ENCODE measurements around the gene KRT35. TPM values are rescaled to one million over a fixed set of nuclear protein-coding genes. Genes with fewer than 3 reads are reported as not detected.

Gene KRT35
- polyA plus RNA-seq, 4 donors = 0.07 to 0.09 TPM; not detected in 2

GRCh38 chr17:41512546-41513167 is 31.7 kb upstream of the KRT35 start:
- no peak for DNase-seq (ENCODE audit: low read depth in 4 of 4, low spot score in 3 of 4)

GRCh38 chr17:41511716-41512115 is 30.8 kb upstream of the KRT35 start:
- no peak for DNase-seq (ENCODE audit: low read depth in 4 of 4, low spot score in 3 of 4)

- DNase-seq (ENCODE audit: low read depth in 4 of 4, low spot score in 3 of 4) = no peak
Measured at GRCh38 chr17:41511116-41511515, 30.2 kb upstream of the KRT35 start.

GRCh38 chr17:41510251-41511065 is 29.5 kb upstream of the KRT35 start:
- no peak for DNase-seq (ENCODE audit: low read depth in 4 of 4, low spot score in 3 of 4)

GRCh38 chr17:41507315-41507880 is 26.4 kb upstream of the KRT35 start:
- DNase-seq (ENCODE audit: low read depth in 4 of 4, low spot score in 3 of 4) = no peak

GRCh38 chr17:41505809-41506767 is 25.1 kb upstream of the KRT35 start:
- DNase-seq (ENCODE audit: low read depth in 4 of 4, low spot score in 3 of 4) = no peak

GRCh38 chr17:41505007-41505808 is 24.3 kb upstream of the KRT35 start, which contains the start of gene KRT13:
Gene KRT13, minus strand, starts transcription at chr17:41505612. Its CDS starts 62 bp downstream, at chr17:41505550.
- no peak for DNase-seq (ENCODE audit: low read depth in 4 of 4, low spot score in 3 of 4)

- DNase-seq (ENCODE audit: low read depth in 4 of 4, low spot score in 3 of 4) = no peak
Measured at GRCh38 chr17:41504246-41504977, 23.5 kb upstream of the KRT35 start.

GRCh38 chr17:41503202-41503601 is 22.3 kb upstream of the KRT35 start:
- DNase-seq (ENCODE audit: low read depth in 4 of 4, low spot score in 3 of 4) = no peak

- DNase-seq (ENCODE audit: low read depth in 4 of 4, low spot score in 3 of 4) = no peak
Measured at GRCh38 chr17:41500131-41500911, 19.4 kb upstream of the KRT35 start.

GRCh38 chr17:41499714-41500113 is 18.8 kb upstream of the KRT35 start:
- no peak for DNase-seq (ENCODE audit: low read depth in 4 of 4, low spot score in 3 of 4)

- no peak for DNase-seq (ENCODE audit: low read depth in 4 of 4, low spot score in 3 of 4)
Measured at GRCh38 chr17:41498276-41498675, 17.3 kb upstream of the KRT35 start.

- peak in 2 of 4 donors; percentile 50 to 52 for DNase-seq (ENCODE audit: low read depth in 4 of 4, low spot score in 3 of 4)
Measured at GRCh38 chr17:41496803-41497484, 16.0 kb upstream of the KRT35 start.

- DNase-seq (ENCODE audit: low read depth in 4 of 4, low spot score in 3 of 4) = no peak
Measured at GRCh38 chr17:41494524-41494923, 13.6 kb upstream of the KRT35 start.

GRCh38 chr17:41492771-41493170 is 11.8 kb upstream of the KRT35 start:
- DNase-seq (ENCODE audit: low read depth in 4 of 4, low spot score in 3 of 4) = peak in 2 of 4 donors; percentile 36 to 38

GRCh38 chr17:41492351-41492750 is 11.4 kb upstream of the KRT35 start:
- no peak for DNase-seq (ENCODE audit: low read depth in 4 of 4, low spot score in 3 of 4)

- DNase-seq (ENCODE audit: low read depth in 4 of 4, low spot score in 3 of 4) = no peak
Measured at GRCh38 chr17:41491476-41491875, 10.5 kb upstream of the KRT35 start.

Data from left renal pelvis (tissue), 4 donors.